Cardiac fibroblast (primary cell): ENCODE results near the gene DNAJC17.

Experiments
- DNase-seq, 2 donors: peaks; one replicate each; pipeline versions ENCODE4 v3.0.0 to v3.0.0-alpha.2; 2010; ENCODE audit warnings: low read depth in 2 of 2
- H3K4me3 ChIP-seq, 2 donors: replicated peaks in 1 of 2; 1 replicate in 1 of 2; 2 replicates in 1 of 2; pipeline ENCODE4 v1.5.1; 2011; ENCODE audit warnings: low read depth in 2 of 2, low read length in 2 of 2, mild to moderate bottlenecking in 2 of 2, moderate library complexity in 1 of 2
- TF ChIP-seq, protein P1 (sequence below): IDR thresholded peaks from one replicate; pipeline ENCODE4 v1.5.1; 2011; ENCODE audit warnings: low read depth, mild to moderate bottlenecking, low read length, inconsistent platforms

DNAJC17 gene

DNA sequence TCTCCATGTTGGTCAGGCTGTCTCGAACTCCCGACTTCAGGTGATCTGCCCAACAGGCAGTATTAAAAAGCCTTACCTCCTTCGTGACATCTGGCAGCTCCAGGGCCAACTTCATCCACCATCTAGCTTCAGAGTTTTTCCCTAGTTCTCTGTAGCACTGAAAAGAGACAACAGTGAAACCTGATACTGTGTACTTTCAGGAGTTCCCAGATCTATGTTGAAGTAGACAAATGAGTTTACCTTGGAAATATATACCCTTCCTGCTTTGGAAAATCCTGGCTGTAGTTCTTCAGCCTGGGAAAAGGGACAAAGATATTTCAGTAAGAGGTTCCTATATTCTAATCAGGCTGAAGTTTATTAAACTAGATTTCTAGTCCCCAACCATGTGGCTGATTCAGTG is 70.2 kb downstream of the DNAJC17 start:
- no peak overlapping the region for H3K4me3 ChIP-seq
- TF ChIP-seq, protein P1, sequence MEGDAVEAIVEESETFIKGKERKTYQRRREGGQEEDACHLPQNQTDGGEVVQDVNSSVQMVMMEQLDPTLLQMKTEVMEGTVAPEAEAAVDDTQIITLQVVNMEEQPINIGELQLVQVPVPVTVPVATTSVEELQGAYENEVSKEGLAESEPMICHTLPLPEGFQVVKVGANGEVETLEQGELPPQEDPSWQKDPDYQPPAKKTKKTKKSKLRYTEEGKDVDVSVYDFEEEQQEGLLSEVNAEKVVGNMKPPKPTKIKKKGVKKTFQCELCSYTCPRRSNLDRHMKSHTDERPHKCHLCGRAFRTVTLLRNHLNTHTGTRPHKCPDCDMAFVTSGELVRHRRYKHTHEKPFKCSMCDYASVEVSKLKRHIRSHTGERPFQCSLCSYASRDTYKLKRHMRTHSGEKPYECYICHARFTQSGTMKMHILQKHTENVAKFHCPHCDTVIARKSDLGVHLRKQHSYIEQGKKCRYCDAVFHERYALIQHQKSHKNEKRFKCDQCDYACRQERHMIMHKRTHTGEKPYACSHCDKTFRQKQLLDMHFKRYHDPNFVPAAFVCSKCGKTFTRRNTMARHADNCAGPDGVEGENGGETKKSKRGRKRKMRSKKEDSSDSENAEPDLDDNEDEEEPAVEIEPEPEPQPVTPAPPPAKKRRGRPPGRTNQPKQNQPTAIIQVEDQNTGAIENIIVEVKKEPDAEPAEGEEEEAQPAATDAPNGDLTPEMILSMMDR: no peak
- DNase-seq: no peak

DNA sequence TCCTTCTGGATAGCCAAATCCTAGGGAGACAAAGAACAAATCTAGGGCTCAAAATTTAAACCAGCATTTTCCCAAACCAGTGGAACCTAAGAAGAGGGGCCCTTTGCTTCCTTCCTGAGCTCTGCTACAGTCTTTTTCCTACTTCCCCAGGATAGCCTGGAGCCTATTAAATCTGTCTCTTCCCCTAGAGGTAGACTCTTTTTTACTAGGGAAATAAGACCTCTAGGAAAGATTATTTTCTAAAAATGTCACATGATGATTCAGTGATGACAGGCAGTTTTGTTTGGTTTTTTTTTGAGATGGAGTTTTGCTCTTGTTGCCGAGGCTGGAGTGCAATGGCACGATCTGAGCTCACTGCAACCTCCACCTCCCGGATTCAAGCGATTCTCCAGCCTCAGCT is 70.7 kb downstream of the DNAJC17 start:
- no peak for DNase-seq
- TF ChIP-seq, protein P1: no peak
- H3K4me3 ChIP-seq: no peak overlapping the region

DNA sequence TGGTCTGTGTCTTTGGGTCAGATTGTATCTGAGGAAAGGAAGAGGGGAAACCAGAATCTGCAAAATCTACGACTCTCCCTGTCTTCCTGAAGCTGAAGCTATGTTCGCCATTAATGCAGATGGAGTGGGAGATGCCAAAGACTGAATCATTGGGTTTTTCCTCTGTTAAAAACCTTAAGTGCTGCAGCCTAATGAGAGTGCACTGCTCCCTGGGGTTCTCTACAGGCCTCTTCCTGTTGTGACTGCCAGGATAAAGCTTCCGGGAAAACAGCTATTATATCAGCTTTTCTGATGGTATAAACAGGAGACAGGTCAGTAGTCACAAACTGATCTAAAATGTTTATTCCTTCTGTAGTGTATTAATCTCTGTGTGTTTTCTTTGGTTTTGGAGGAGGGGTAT is 76.2 kb downstream of the DNAJC17 start:
- peak; percentile 45 for DNase-seq
- H3K4me3 ChIP-seq: no peak overlapping the region
- TF ChIP-seq, protein P1: no peak

DNA sequence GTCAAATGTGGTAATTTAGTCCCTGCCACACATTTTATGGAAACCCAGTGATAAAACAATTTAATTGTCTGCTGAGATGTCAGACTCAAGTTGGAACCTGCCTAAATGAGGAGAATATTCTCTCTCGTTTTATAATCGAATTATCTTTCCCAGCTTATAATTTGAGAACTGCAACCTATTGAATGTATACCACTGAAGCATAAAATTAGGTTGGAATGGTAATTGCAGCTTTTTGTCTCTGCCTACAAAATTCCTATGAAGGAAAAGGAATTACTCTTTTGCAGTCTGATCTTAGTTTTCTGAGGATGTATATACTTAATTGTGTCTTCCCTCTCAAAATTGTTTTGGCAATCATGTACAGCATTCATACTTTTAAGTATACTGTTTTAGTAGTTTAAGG is 83.4 kb downstream of the DNAJC17 start:
- no peak overlapping the region for H3K4me3 ChIP-seq
- DNase-seq: no peak
- TF ChIP-seq, protein P1: no peak

DNA sequence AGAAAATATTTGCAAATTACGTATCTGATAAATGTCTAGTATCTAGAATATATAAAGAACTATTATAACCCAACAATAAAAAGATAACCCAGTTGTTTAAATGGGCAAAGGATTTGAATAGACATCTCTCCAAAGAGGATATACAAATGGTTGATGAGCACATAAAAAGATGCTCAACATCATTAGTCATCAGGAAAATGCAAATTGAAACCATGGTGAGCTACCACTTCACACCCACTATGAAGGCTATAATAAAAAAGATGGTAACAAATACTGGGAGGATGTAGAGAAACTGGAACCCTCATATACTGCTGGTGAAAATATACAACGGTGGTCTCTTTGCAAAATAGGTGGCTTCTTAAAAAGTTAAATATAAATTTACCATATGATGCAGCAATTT is 84.3 kb downstream of the DNAJC17 start:
- TF ChIP-seq, protein P1: no peak
- H3K4me3 ChIP-seq: no peak overlapping the region
- DNase-seq: no peak

DNA sequence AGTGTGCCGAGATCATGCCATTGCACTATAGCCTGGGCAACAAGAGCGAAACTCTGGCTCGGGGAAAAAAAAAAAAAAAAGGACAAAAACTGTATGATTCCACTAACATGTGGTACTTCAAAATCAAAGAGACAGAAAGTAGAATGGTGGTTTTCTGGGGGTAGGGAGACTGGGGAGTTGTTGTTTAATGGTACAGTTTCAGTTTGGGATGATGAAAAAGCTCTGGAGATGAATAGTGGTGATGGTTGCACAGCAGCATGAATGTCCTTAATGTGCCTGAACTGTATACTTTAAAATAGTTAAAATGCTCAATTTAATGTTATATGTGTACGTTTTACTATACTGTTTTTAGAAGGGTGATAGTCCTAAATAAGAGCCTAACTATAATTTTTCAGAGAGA is 84.9 kb downstream of the DNAJC17 start:
- TF ChIP-seq, protein P1: no peak
- no peak overlapping the region for H3K4me3 ChIP-seq
- no peak for DNase-seq

DNA sequence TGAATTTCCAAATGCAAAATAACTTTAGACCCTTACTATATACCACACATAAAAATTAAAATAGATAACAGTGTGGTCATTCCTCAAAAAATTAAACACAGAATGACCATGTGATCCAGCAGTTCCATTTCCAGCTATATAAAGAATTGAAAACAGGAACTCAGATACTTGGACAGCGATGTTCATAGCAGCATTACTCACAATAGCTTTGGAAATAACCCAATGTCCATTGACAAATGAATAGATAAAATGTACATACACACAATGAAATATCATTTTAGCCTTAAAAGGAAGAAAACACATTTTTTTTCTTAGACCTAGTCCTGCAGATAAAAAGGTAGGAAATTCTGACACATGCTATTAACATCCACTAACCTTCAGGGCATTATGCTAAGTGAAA is 85.6 kb downstream of the DNAJC17 start:
- TF ChIP-seq, protein P1: no peak
- no peak overlapping the region for H3K4me3 ChIP-seq
- peak; percentile 22 to 38 for DNase-seq
